H9 (cell line): ENCODE results near the gene KAZALD1. TPM values are rescaled to one million over a fixed set of nuclear protein-coding genes. Genes with fewer than 3 reads are reported as not detected.
A peak's percentile ranks its signal among the peaks of the same experiment; 100 is the strongest.

Source experiments
- DNase-seq: peaks from one replicate; pipeline ENCODE4 v3.0.0-alpha.2; 2017
- H2AFZ ChIP-seq: one replicate; pipeline ENCODE4 v1.6.1; 2013; ENCODE audit warnings: mild to moderate bottlenecking, low read length, control low read depth, moderate library complexity
- H2AK5ac ChIP-seq: 2 replicates; pipeline ENCODE4 v1.6.1; 2013; ENCODE audit warnings: low read length, control low read depth, mixed read lengths; ENCODE audit not compliant: insufficient read length
- H2BK120ac ChIP-seq: one replicate; pipeline ENCODE4 v1.6.1; 2013; ENCODE audit warnings: low read depth, mild to moderate bottlenecking, low read length, control low read depth, inconsistent platforms; ENCODE audit not compliant: poor library complexity, severe bottlenecking
- H2BK12ac ChIP-seq: 2 replicates; pipeline ENCODE4 v1.6.1; 2013; ENCODE audit warnings: low read length, control low read depth, mixed read lengths, low read depth; ENCODE audit not compliant: insufficient read length
- H2BK15ac ChIP-seq: 2 replicates; pipeline ENCODE4 v1.6.1; 2013; ENCODE audit warnings: low read depth, low read length, control low read depth
- H2BK20ac ChIP-seq: one replicate; pipeline ENCODE4 v1.6.1; 2013; ENCODE audit warnings: low read depth, mild to moderate bottlenecking, low read length, control low read depth, inconsistent platforms; ENCODE audit not compliant: poor library complexity, severe bottlenecking
- H2BK5ac ChIP-seq: 2 replicates; pipeline ENCODE4 v1.6.1; 2013; ENCODE audit warnings: low read length, control low read depth, mixed read lengths; ENCODE audit not compliant: insufficient read length
- H3K14ac ChIP-seq: 2 replicates; pipeline ENCODE4 v1.6.1; 2013; ENCODE audit warnings: low read length, control low read depth; ENCODE audit not compliant: insufficient read depth
- H3K18ac ChIP-seq: 2 replicates; pipeline ENCODE4 v1.6.1; 2013; ENCODE audit warnings: low read depth, mild to moderate bottlenecking, mixed read lengths, low read length, control low read depth; ENCODE audit not compliant: insufficient read length
- H3K23ac ChIP-seq: 2 replicates; pipeline ENCODE4 v1.6.1; 2013; ENCODE audit warnings: low read length, control low read depth, mixed read lengths, low read depth; ENCODE audit not compliant: insufficient read length
- H3K23me2 ChIP-seq: 2 replicates; pipeline ENCODE4 v1.6.1; 2013; ENCODE audit warnings: low read depth, mild to moderate bottlenecking, mixed read lengths, low read length, control low read depth; ENCODE audit not compliant: insufficient read length, poor library complexity, severe bottlenecking
- H3K27ac ChIP-seq: 2 replicates; pipeline ENCODE4 v1.5.1; 2013; ENCODE audit warnings: low read length, control low read depth, mixed read lengths, low read depth; ENCODE audit not compliant: insufficient read length
- H3K27me3 ChIP-seq: 2 replicates; pipeline ENCODE4 v1.6.1; 2013; ENCODE audit warnings: low read length, control low read depth, inconsistent platforms; ENCODE audit not compliant: insufficient read depth
- H3K4ac ChIP-seq: 2 replicates; pipeline ENCODE4 v1.6.1; 2013; ENCODE audit warnings: low read depth, mild to moderate bottlenecking, control low read depth, inconsistent platforms, low read length, moderate library complexity
- H3K4me1 ChIP-seq: 2 replicates; pipeline ENCODE4 v1.6.1; 2013; ENCODE audit warnings: low read length, control low read depth, inconsistent platforms; ENCODE audit not compliant: insufficient read depth
- H3K4me2 ChIP-seq: 2 replicates; pipeline ENCODE4 v1.6.1; 2013; ENCODE audit warnings: low read length, control low read depth, mixed read lengths; ENCODE audit not compliant: insufficient read length, insufficient read depth
- H3K56ac ChIP-seq: 2 replicates; pipeline ENCODE4 v1.6.1; 2013; ENCODE audit warnings: low read depth, mild to moderate bottlenecking, mixed read lengths, low read length, control low read depth; ENCODE audit not compliant: insufficient read length
- H3K79me1 ChIP-seq: 2 replicates; pipeline ENCODE4 v1.6.1; 2013; ENCODE audit warnings: low read depth, mild to moderate bottlenecking, moderate library complexity, low read length, control low read depth, inconsistent platforms; ENCODE audit not compliant: insufficient read depth, poor library complexity, severe bottlenecking
- H3K79me2 ChIP-seq: 2 replicates; pipeline ENCODE4 v1.6.1; 2013; ENCODE audit warnings: low read length, control low read depth, inconsistent platforms; ENCODE audit not compliant: insufficient read depth
- H3K9ac ChIP-seq: 2 replicates; pipeline ENCODE4 v1.6.1; 2013; ENCODE audit warnings: low read length, control low read depth, mixed read lengths; ENCODE audit not compliant: insufficient read length; ENCODE audit errors: extremely low read depth
- H3K9me3 ChIP-seq: one replicate; pipeline ENCODE4 v1.6.1; 2013; ENCODE audit warnings: low read depth, low read length, inconsistent platforms; ENCODE audit not compliant: control insufficient read depth
- H3T11ph ChIP-seq: one replicate; pipeline ENCODE4 v1.6.1; 2013; ENCODE audit warnings: mild to moderate bottlenecking, low read length, control low read depth, inconsistent platforms
- H4K20me1 ChIP-seq: one replicate; pipeline ENCODE4 v1.6.1; 2013; ENCODE audit not compliant: control insufficient read depth, insufficient read length, insufficient read depth
- H4K5ac ChIP-seq: 2 replicates; pipeline ENCODE4 v1.6.1; 2013; ENCODE audit warnings: low read depth, mild to moderate bottlenecking, mixed read lengths, low read length, control low read depth; ENCODE audit not compliant: insufficient read length
- H4K8ac ChIP-seq: replicated peaks from 2 replicates; pipeline ENCODE4 v1.6.1; 2013; ENCODE audit warnings: low read length, control low read depth, mixed read lengths, low read depth; ENCODE audit not compliant: insufficient read length
- H4K91ac ChIP-seq: 2 replicates; pipeline ENCODE4 v1.6.1; 2013; ENCODE audit warnings: low read depth, mild to moderate bottlenecking, moderate library complexity, mixed read lengths, low read length, control low read depth; ENCODE audit not compliant: insufficient read length
- H3K27ac Mint-ChIP-seq, 3 experiments: 2 replicates in 2 of 3; 3 replicates in 1 of 3; pipeline ENCODE4 v1.8.0; 2020 to 2021; ENCODE audit warnings: mixed read lengths in 3 of 3, mild to moderate bottlenecking in 1 of 3, moderate library complexity in 1 of 3
- H3K27me3 Mint-ChIP-seq: 2 replicates; pipeline ENCODE4 v1.8.0; 2021; ENCODE audit warnings: low read depth, mild to moderate bottlenecking, moderate library complexity, mixed read lengths
- H3K36me3 Mint-ChIP-seq, 3 experiments: 2 replicates in 2 of 3; 3 replicates in 1 of 3; pipeline ENCODE4 v1.8.0; 2020 to 2021; ENCODE audit warnings: low read depth in 3 of 3, mixed read lengths in 3 of 3; ENCODE audit not compliant: insufficient read depth in 1 of 3
- H3K4me1 Mint-ChIP-seq, 2 experiments: 2 replicates each; pipeline ENCODE4 v1.8.0; 2020; ENCODE audit warnings: mixed read lengths in 2 of 2
- H3K4me3 Mint-ChIP-seq, 2 experiments: 2 replicates in 1 of 2; 3 replicates in 1 of 2; pipeline ENCODE4 v1.8.0; 2020 to 2021; ENCODE audit warnings: mild to moderate bottlenecking in 2 of 2, mixed read lengths in 2 of 2, moderate library complexity in 1 of 2
- H3K9me3 Mint-ChIP-seq, 2 experiments: 2 replicates in 1 of 2; 3 replicates in 1 of 2; pipeline ENCODE4 v1.8.0; 2020; ENCODE audit warnings: mild to moderate bottlenecking in 2 of 2, mixed read lengths in 2 of 2, moderate library complexity in 1 of 2
- CTCF ChIP-seq: fragments of 200-600 bp; sonication (generic); conservative IDR thresholded peaks from 3 replicates; pipeline ENCODE4 v1.8.0; 2021; ENCODE audit warnings: antibody characterized with exemption, mild to moderate bottlenecking
- WGBS: extraction: QIAGEN DNeasy Blood & Tissue Kit; methylation state at CpG from one replicate; pipeline ENCODE4 v1.1.7; 2013; ENCODE audit warnings: missing lambda C conversion rate, low lambda C conversion rate, mixed read lengths; ENCODE audit not compliant: insufficient read length; ENCODE audit errors: extremely low coverage; 5-methylcytosine and 5-hydroxymethylcytosine counted together
- total RNA-seq: library from RNA; stranded (reverse); gene quantifications from 2 replicates; pipeline ENCODE4 v1.2.1, GENCODE V29; 2021

The KAZALD1 gene
- total RNA-seq, 1 experiment from 2014 or later = 2.9 TPM

- Histone ChIP-seq H3K18ac (no peak overlapping the region), H2BK5ac (no peak overlapping the region), H3K56ac (no peak overlapping the region), H3K14ac (no peak overlapping the region; the same call in 1 of the 2 replicates), H2BK15ac (no peak overlapping the region), H2BK12ac (no peak overlapping the region), H3K9ac (no peak overlapping the region), H3K27me3 (peaks cover 4% of the 10 kb centered on the region; the same call in 1 of the 2 replicates), H2BK20ac (no peak overlapping the region), H2AFZ (no peak overlapping the region), H3K27ac (no peak overlapping the region), H2AK5ac (no peak overlapping the region), H4K8ac (no peak overlapping the region), H3K23ac (no peak overlapping the region), H3K4me2 (peak overlapping the region; percentile 74), H4K91ac (no peak overlapping the region), H2BK120ac (no peak overlapping the region), H3K9me3 (no peaks in the 10 kb centered on the region), H3K79me1 (no peaks in the 10 kb centered on the region), H4K5ac (no peak overlapping the region), H3K4ac (no peak overlapping the region), H3K23me2 (peaks cover 13% of the 10 kb centered on the region), H3T11ph (no peak overlapping the region), H4K20me1 (no peaks in the 10 kb centered on the region), H3K4me1 (0 out of 2 replicates have a peak, but pooled peaks cover 4% of the 10 kb centered on the region), H3K79me2 (no peaks in the 10 kb centered on the region)
- TF ChIP-seq CTCF = no peak
- Mint-ChIP-seq H3K4me1 (peaks cover 31 to 44% of the 10 kb centered on the region in 2 experiments), H3K36me3 (no peaks in the 10 kb centered on the region), H3K27me3 (peaks cover 77% of the 10 kb centered on the region), H3K9me3 (no peaks in the 10 kb centered on the region; a peak in 1 of 5 replicates), H3K27ac (no peak overlapping the region), H3K4me3 (peak overlapping the region; percentile 59 to 89)
- DNase-seq = peak; percentile 81
- WGBS = no CpG with 5 or more reads among the region's 47 CpGs
Measured at GRCh38 chr10:101031796-101032636, 29.8 kb upstream of the KAZALD1 start.
